DMS79 treated with DMSO at 0.1 percent for 48 hours (cell line): Measurements from ENCODE around the gene GLRX2.
"Not testable (repeated sequence)": the region's sequence is repeated elsewhere in the genome, so short reads cannot be mapped to it uniquely, and the experiment has no call there.

Experiments used
- DNase-seq: peaks from one replicate; lab custom pipeline; 2025; lab: John Stamatoyannopoulos, UW

Gene GLRX2

GRCh38 chr1:193062698-193063463 is 42.3 kb downstream of the GLRX2 start:
- no peak for DNase-seq

DNA sequence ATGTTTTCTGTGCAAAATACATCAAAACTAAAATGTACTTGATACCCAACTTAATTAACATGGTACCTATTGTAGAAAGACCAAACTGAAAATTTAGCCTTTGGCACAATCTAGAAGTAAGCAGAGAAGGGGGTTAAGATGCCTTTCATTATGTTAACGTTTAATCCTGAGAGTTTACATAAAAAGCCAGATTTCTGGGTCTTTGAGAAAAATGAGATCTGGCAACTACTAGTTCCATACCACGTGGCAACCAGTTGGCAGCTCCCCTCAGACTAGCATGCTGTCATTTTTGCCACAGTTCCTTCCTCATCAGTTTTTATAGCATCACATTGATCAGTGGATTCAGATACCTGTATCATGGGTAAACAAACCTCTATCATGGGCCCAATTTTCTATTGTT is 44.3 kb downstream of the GLRX2 start:
- DNase-seq, result no peak

- peak; percentile 12 for DNase-seq
These were observed 44.8 kb downstream of the GLRX2 start for GRCh38 chr1:193060406-193060805.

- DNase-seq, result no peak
These were observed 45.2 kb downstream of the GLRX2 start for GRCh38 chr1:193060115-193060403.

DNA sequence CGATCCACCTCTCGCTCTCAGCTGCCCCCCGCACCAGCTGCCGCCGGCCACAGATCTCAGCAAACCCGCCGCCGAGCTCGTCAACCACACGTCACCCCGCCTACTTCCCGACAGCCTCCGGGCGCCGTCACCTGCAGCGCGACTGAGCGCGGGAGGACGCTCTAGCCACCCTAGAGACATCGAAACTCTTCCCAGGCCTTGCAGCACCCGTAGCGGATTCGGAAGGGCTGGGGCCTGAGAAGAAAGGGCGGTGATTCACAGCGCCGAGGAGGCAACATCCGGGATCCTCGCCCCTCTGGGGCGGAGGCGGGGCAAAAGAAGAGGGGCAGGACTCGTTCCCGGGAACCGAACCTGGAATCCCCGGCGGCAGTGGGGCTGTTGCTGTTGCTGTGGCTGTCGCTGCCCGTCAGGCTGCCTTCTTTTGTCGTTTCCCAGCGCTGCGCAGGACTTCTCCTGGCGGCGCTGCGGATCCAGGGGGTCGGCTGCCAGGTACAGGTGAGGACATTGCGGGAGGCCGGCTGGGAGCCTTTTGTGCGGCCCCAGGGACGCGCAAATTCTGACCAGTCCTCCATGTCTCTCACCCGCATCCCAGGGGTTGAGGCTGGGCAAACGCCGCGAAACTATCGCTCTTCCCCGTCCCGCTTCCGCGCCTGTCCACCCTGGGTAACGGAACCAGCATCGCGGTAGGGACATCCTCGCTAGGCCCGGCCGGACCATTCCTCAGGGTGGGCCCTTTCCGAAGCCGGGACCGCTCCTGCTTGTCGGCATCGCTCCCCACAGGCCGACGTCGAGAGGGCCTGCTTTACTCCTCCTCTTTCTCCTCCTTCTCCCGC is 45.7 kb downstream of the GLRX2 start, which contains the start of the genes RO60 and UCHL5:
RO60 (plus strand) TSS at position 331 of the 833 bp plus-strand sequence. CDS start 9,443 bp downstream, outside the sequence.
UCHL5 (minus strand) TSS at position 79 of the 833 bp plus-strand sequence. CDS start 100 bp downstream, outside the sequence.
- peak; percentile 95 for DNase-seq

DNA sequence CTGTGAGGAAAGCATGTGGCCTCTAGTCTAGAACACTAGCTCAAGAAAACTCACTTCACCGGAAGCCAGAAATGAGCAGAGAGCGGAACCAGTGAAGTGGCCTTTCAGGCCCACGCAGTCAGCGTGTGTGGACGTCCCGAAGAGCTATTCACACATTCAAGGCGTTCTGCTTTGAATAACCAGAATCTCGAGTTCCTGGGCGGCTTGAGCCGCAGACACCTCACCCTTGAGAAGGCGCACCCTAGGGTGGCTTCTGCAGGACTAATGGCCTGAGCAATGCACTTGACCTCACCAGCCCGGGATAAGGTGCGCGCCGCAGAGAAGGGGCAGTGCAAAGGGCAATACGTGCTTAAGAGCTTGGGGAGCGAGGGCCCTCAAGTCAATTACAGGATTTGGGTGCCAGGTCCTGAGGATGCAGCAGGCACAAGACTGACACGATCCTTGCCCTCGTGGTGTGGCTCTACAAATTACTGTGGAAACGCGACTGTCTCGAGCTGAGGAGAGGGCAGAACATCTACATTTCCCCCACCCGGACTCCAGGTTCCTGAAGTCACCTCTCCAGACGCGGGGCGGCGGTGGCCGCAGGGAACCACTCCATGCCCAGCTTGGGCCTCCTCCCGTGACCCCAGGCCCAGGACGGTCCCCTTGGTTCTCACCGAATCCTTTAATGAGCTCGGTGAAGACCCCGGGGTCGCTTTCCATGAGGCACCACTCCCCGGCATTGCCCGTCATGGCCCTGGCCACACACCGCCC is 46.5 kb downstream of the GLRX2 start:
- DNase-seq, result peak; percentile 64

- DNase-seq, result no peak
These were observed 51.0 kb downstream of the GLRX2 start for GRCh38 chr1:193054169-193054675.

DNA sequence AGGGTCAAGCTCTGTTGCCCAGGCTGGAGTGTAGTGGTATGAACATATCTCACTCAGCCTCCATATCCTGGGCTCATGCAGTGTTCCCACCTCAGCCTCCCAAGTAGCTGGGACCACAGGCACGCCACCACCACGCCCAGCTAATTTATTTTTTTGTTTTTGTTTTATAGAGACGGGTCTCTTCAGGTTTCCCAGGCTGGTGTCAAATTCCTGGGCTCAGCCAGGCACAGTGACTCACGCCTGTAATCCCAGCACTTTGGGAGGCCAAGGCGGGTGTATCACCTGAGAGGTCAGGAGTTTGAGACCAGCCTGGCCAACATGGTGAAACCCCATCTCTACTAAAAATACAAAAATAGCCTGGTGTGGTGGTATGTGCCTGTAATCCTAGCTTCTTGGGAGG is 56.3 kb downstream of the GLRX2 start:
- DNase-seq, result not testable (repeated sequence)
